Neuron (in vitro differentiated cells): ENCODE results near the gene TMEM79.
"Not testable (repeated sequence)": the region's sequence is repeated elsewhere in the genome, so short reads cannot be mapped to it uniquely, and the experiment has no call there.

Experiments
- H2AFZ ChIP-seq: one replicate; pipeline ENCODE4 v1.6.1; 2013; ENCODE audit warnings: low read depth, mild to moderate bottlenecking, inconsistent platforms, low read length, moderate library complexity
- H3K27me3 ChIP-seq: one replicate; pipeline ENCODE4 v1.6.1; 2013; ENCODE audit warnings: low read length; ENCODE audit not compliant: insufficient read depth
- H3K36me3 ChIP-seq: one replicate; pipeline ENCODE4 v1.6.1; 2013; ENCODE audit warnings: low read length; ENCODE audit not compliant: insufficient read depth
- H3K4me1 ChIP-seq: one replicate; pipeline ENCODE4 v1.6.1; 2013; ENCODE audit warnings: low read length; ENCODE audit not compliant: insufficient read depth
- H3K4me3 ChIP-seq: 2 replicates; pipeline ENCODE4 v1.5.1; 2013; ENCODE audit warnings: mild to moderate bottlenecking, low read length, moderate library complexity
- H3K9me3 ChIP-seq: one replicate; pipeline ENCODE4 v1.6.1; 2013; ENCODE audit warnings: low read length

Gene TMEM79

GRCh38 chr1:156295391-156295947 lies 11.3 kb downstream of the TMEM79 start, which contains the start of gene GLMP:
Gene GLMP (minus strand): TSS chr1:156295679. CDS start chr1:156295645, 34 bp downstream.
- Histone ChIP-seq H3K4me1 (peaks cover 3% of the 10 kb centered on the region), H3K4me3 (peak within 1 kb of the TSS; percentile 50), H3K27me3 (no peaks in the 10 kb centered on the region), H2AFZ (peak within 1 kb of the TSS; percentile 83), H3K36me3 (no peaks in the 10 kb centered on the region), H3K9me3 (no peaks in the 10 kb centered on the region)

- peaks cover 3% of the 10 kb centered on the region for H3K4me1 ChIP-seq
- no peak within 1 kb of the TSS for H3K4me3 ChIP-seq
- H3K36me3 ChIP-seq = peaks cover 3% of the 10 kb centered on the region
- no peak within 1 kb of the TSS for H2AFZ ChIP-seq
- H3K9me3 ChIP-seq = no peaks in the 10 kb centered on the region
- no peaks in the 10 kb centered on the region for H3K27me3 ChIP-seq
Observed at GRCh38 chr1:156298852-156299357, 14.8 kb downstream of the TMEM79 start, which contains the start of gene VHLL. Gene VHLL (minus strand): TSS chr1:156299307. CDS start chr1:156299189, 118 bp downstream.

GRCh38 chr1:156303241-156303640 lies 19.1 kb downstream of the TMEM79 start:
- Histone ChIP-seq H3K36me3 (peaks cover 23% of the 10 kb centered on the region), H3K4me1 (no peaks in the 10 kb centered on the region), H2AFZ (no peak overlapping the region), H3K9me3 (no peaks in the 10 kb centered on the region), H3K4me3 (no peak overlapping the region), H3K27me3 (no peaks in the 10 kb centered on the region)

- no peak overlapping the region for H3K4me3 ChIP-seq
- no peaks in the 10 kb centered on the region for H3K4me1 ChIP-seq
- peaks cover 37% of the 10 kb centered on the region for H3K36me3 ChIP-seq
- no peaks in the 10 kb centered on the region for H3K27me3 ChIP-seq
- no peaks in the 10 kb centered on the region for H3K9me3 ChIP-seq
- H2AFZ ChIP-seq = no peak overlapping the region
Observed at GRCh38 chr1:156305215-156305614, 21.1 kb downstream of the TMEM79 start.

- peaks cover 63% of the 10 kb centered on the region for H3K36me3 ChIP-seq
- H3K4me3 ChIP-seq = no peak overlapping the region
- H2AFZ ChIP-seq = no peak overlapping the region
- H3K4me1 ChIP-seq = no peaks in the 10 kb centered on the region
- H3K27me3 ChIP-seq = no peaks in the 10 kb centered on the region
- no peaks in the 10 kb centered on the region for H3K9me3 ChIP-seq
Observed at GRCh38 chr1:156308078-156308477, 24.0 kb downstream of the TMEM79 start.

- no peaks in the 10 kb centered on the region for H3K27me3 ChIP-seq
- H3K36me3 ChIP-seq = peaks cover 74% of the 10 kb centered on the region
- no peaks in the 10 kb centered on the region for H3K9me3 ChIP-seq
- H2AFZ ChIP-seq = no peak overlapping the region
- no peak overlapping the region for H3K4me3 ChIP-seq
- H3K4me1 ChIP-seq = no peaks in the 10 kb centered on the region
Observed at GRCh38 chr1:156310962-156311361, 26.8 kb downstream of the TMEM79 start.

- H3K36me3 ChIP-seq = peaks cover 89% of the 10 kb centered on the region
- no peaks in the 10 kb centered on the region for H3K4me1 ChIP-seq
- H3K9me3 ChIP-seq = no peaks in the 10 kb centered on the region
- no peak overlapping the region for H3K4me3 ChIP-seq
- no peaks in the 10 kb centered on the region for H3K27me3 ChIP-seq
- H2AFZ ChIP-seq = no peak overlapping the region
Observed at GRCh38 chr1:156316909-156317308, 32.8 kb downstream of the TMEM79 start.

GRCh38 chr1:156319664-156320063 lies 35.5 kb downstream of the TMEM79 start:
- no peaks in the 10 kb centered on the region for H3K27me3 ChIP-seq
- no peaks in the 10 kb centered on the region for H3K4me1 ChIP-seq
- H3K4me3 ChIP-seq = no peak overlapping the region
- no peaks in the 10 kb centered on the region for H3K9me3 ChIP-seq
- H2AFZ ChIP-seq = no peak overlapping the region
- H3K36me3 ChIP-seq = peaks cover 88% of the 10 kb centered on the region

- Histone ChIP-seq H3K4me1 (no peaks in the 10 kb centered on the region), H3K9me3 (no peaks in the 10 kb centered on the region), H3K36me3 (peaks cover 89% of the 10 kb centered on the region), H3K27me3 (no peaks in the 10 kb centered on the region), H2AFZ (no peak overlapping the region), H3K4me3 (no peak overlapping the region)
Observed at GRCh38 chr1:156320560-156320959, 36.4 kb downstream of the TMEM79 start.

- H2AFZ ChIP-seq, H3K27me3 ChIP-seq, H3K4me1 ChIP-seq, H3K9me3 ChIP-seq, H3K4me3 ChIP-seq: not testable (repeated sequence)
- H3K36me3 ChIP-seq = peaks cover 77% of the 10 kb centered on the region
Observed at GRCh38 chr1:156323179-156323578, 39.1 kb downstream of the TMEM79 start.

- Histone ChIP-seq H3K4me1 (peaks cover 15% of the 10 kb centered on the region), H3K36me3 (peaks cover 45% of the 10 kb centered on the region), H2AFZ (no peak overlapping the region), H3K27me3 (no peaks in the 10 kb centered on the region), H3K4me3 (peak overlapping the region; percentile 69), H3K9me3 (no peaks in the 10 kb centered on the region)
Observed at GRCh38 chr1:156336242-156336641, 52.1 kb downstream of the TMEM79 start.

GRCh38 chr1:156337052-156337887 lies 53.1 kb downstream of the TMEM79 start:
- Histone ChIP-seq H3K4me3 (peak overlapping the region; percentile 69), H3K36me3 (peaks cover 39% of the 10 kb centered on the region), H3K9me3 (no peaks in the 10 kb centered on the region), H3K4me1 (peaks cover 15% of the 10 kb centered on the region), H3K27me3 (no peaks in the 10 kb centered on the region), H2AFZ (peak overlapping the region; percentile 7)

- peak overlapping the region; percentile 7 for H2AFZ ChIP-seq
- H3K9me3 ChIP-seq = no peaks in the 10 kb centered on the region
- H3K27me3 ChIP-seq = no peaks in the 10 kb centered on the region
- peaks cover 33% of the 10 kb centered on the region for H3K36me3 ChIP-seq
- peaks cover 15% of the 10 kb centered on the region for H3K4me1 ChIP-seq
- peak overlapping the region; percentile 69 for H3K4me3 ChIP-seq
Observed at GRCh38 chr1:156337888-156338179, 53.7 kb downstream of the TMEM79 start.
